ENCODE results near the gene ATAD3C.
"Not testable (repeated sequence)": the region's sequence is repeated elsewhere in the genome, so short reads cannot be mapped to it uniquely, and the experiment has no call there.

- TF ChIP-seq CTCF (conservative IDR thresholded peaks at IDR 0.05 in 1 of 2, IDR thresholded peaks at IDR 0.05 in 1 of 2; ENCODE audit: low read depth in 1 of 2, low read length in 2 of 2); EZH2 (IDR thresholded peaks at IDR 0.05; ENCODE audit: low read length, missing control alignments): not testable (repeated sequence)
Measured at GRCh38 chr1:1480488-1480867, 31.0 kb downstream of the ATAD3C start.
